Fibroblast of lung (primary cell): ENCODE measurements around the gene SORCS2. TPM values are rescaled to one million over a fixed set of nuclear protein-coding genes. Genes with fewer than 3 reads are reported as not detected.

ENCODE experiments used
- DNase-seq, 2 donors: peaks; one replicate each; pipeline versions ENCODE4 v3.0.0 to v3.0.0-alpha.2; 2010; ENCODE audit warnings: low read depth in 2 of 2
- H2AFZ ChIP-seq: 2 replicates; pipeline ENCODE4 v1.5.1; 2012; ENCODE audit warnings: low read length, control low read depth, inconsistent platforms
- H3K27ac ChIP-seq: 2 replicates; pipeline ENCODE4 v1.5.1; 2011; ENCODE audit warnings: low read length, control low read depth; ENCODE audit not compliant: insufficient read depth
- H3K27me3 ChIP-seq: 2 replicates; pipeline ENCODE4 v1.5.1; 2011; ENCODE audit warnings: mild to moderate bottlenecking, low read length; ENCODE audit not compliant: control insufficient read depth, insufficient read depth
- H3K36me3 ChIP-seq: 2 replicates; pipeline ENCODE4 v1.5.1; 2011; ENCODE audit warnings: low read length; ENCODE audit not compliant: control insufficient read depth, insufficient read depth
- H3K4me1 ChIP-seq: 2 replicates; pipeline ENCODE4 v1.5.1; 2011; ENCODE audit warnings: low read length; ENCODE audit not compliant: control insufficient read depth, insufficient read depth; ENCODE audit errors: extremely low read depth
- H3K4me2 ChIP-seq: 2 replicates; pipeline ENCODE4 v1.5.1; 2011; ENCODE audit warnings: low read length, control low read depth; ENCODE audit not compliant: insufficient read depth; ENCODE audit errors: extremely low read depth
- H3K4me3 ChIP-seq, 4 experiments: fragments of 200-600 bp in 1 of 4; sonication (generic) in 1 of 4; replicated peaks in 1 of 4; 2 replicates each; pipeline ENCODE4 v1.5.1; 2011 to 2016; ENCODE audit warnings: low read length in 4 of 4, low read depth in 3 of 4, mild to moderate bottlenecking in 3 of 4, control low read depth in 2 of 4, inconsistent platforms in 1 of 4, mixed read lengths in 1 of 4; ENCODE audit not compliant: insufficient read depth in 1 of 4; ENCODE audit errors: control extremely low read depth in 1 of 4
- H3K79me2 ChIP-seq: 2 replicates; pipeline ENCODE4 v1.5.1; 2012; ENCODE audit warnings: mild to moderate bottlenecking, low read length, inconsistent platforms; ENCODE audit not compliant: control insufficient read depth, insufficient read depth
- H3K9ac ChIP-seq: 2 replicates; pipeline ENCODE4 v1.5.1; 2011; ENCODE audit warnings: mild to moderate bottlenecking, low read length, control low read depth; ENCODE audit not compliant: insufficient read depth
- H3K9me3 ChIP-seq: 2 replicates; pipeline ENCODE4 v1.5.1; 2012; ENCODE audit warnings: low read depth, low read length; ENCODE audit not compliant: control insufficient read depth, insufficient read depth
- H4K20me1 ChIP-seq: 2 replicates; pipeline ENCODE4 v1.5.1; 2011; ENCODE audit warnings: low read length; ENCODE audit not compliant: control insufficient read depth, insufficient read depth; ENCODE audit errors: extremely low read depth
- EZH2 ChIP-seq: IDR thresholded peaks from 2 replicates; pipeline ENCODE4 v1.5.1; 2012; ENCODE audit warnings: low read length, control low read depth, mild to moderate bottlenecking; ENCODE audit errors: missing control alignments
- polyA plus RNA-seq, 2 donors: library from polyadenylated mRNA; depleted of rRNA in 1 of 2; stranded (reverse) in 1 of 2; unstranded in 1 of 2; fragments of >200 nt; gene quantifications; 2 replicates each; pipeline ENCODE4 v1.2.1, GENCODE V29; 2011 to 2012; ENCODE audit warnings: missing spikeins in 1 of 2
- total RNA-seq: library from RNA; depleted of rRNA; stranded (reverse); fragments of >200 nt; gene quantifications from 2 replicates; pipeline ENCODE4 v1.2.1, GENCODE V29; 2014
- TF ChIP-seq, protein P1 (sequence below), 2 donors: IDR thresholded peaks in 1 of 2; conservative IDR thresholded peaks in 1 of 2; 1 replicate in 1 of 2; 2 replicates in 1 of 2; pipeline ENCODE4 v1.5.1; 2011 to 2012; ENCODE audit warnings: low read length in 2 of 2, control low read depth in 1 of 2, inconsistent platforms in 1 of 2, low read depth in 1 of 2, mild to moderate bottlenecking in 1 of 2

Gene SORCS2
- total and polyA plus RNA-seq, 2 donors (not counting 1 experiment from before 2014, with no cell fraction given): 0.17 to 0.41 TPM

DNA sequence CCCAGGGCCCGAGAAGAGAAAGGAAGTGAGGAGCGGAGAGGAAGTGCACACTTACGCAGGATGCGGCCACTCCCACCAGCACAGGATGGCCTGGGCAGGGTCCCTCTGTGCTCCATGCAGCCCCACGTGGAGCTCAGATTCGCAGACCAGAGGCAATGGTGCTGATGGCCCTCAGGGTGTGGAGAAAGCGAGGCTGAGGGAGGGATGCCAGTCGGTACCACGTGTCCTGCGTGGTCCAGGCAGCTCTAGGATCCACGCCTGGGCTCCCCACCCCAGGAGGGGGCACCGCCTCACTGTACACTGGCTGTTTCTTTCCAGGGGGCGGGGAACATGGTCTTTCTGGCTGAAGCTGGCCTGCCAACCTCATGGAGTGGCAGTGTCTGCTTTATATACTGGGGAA lies 505.5 kb downstream of the SORCS2 start:
- Histone ChIP-seq H3K9me3 (no peaks in the 10 kb centered on the region), H3K4me3 (no peak overlapping the region), H3K9ac (no peak overlapping the region), H3K36me3 (no peaks in the 10 kb centered on the region), H3K4me2 (no peak overlapping the region), H3K79me2 (no peaks in the 10 kb centered on the region), H4K20me1 (no peaks in the 10 kb centered on the region), H3K27ac (no peak overlapping the region), H2AFZ (no peak overlapping the region), H3K27me3 (no peaks in the 10 kb centered on the region), H3K4me1 (no peaks in the 10 kb centered on the region)
- TF ChIP-seq EZH2: no peak
- TF ChIP-seq, protein P1, sequence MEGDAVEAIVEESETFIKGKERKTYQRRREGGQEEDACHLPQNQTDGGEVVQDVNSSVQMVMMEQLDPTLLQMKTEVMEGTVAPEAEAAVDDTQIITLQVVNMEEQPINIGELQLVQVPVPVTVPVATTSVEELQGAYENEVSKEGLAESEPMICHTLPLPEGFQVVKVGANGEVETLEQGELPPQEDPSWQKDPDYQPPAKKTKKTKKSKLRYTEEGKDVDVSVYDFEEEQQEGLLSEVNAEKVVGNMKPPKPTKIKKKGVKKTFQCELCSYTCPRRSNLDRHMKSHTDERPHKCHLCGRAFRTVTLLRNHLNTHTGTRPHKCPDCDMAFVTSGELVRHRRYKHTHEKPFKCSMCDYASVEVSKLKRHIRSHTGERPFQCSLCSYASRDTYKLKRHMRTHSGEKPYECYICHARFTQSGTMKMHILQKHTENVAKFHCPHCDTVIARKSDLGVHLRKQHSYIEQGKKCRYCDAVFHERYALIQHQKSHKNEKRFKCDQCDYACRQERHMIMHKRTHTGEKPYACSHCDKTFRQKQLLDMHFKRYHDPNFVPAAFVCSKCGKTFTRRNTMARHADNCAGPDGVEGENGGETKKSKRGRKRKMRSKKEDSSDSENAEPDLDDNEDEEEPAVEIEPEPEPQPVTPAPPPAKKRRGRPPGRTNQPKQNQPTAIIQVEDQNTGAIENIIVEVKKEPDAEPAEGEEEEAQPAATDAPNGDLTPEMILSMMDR (conservative IDR thresholded peaks at IDR 0.05 in 1 of 2, IDR thresholded peaks at IDR 0.05 in 1 of 2; ENCODE audit: low read depth in 1 of 2, low read length in 2 of 2): no peak
- DNase-seq: no peak

DNA sequence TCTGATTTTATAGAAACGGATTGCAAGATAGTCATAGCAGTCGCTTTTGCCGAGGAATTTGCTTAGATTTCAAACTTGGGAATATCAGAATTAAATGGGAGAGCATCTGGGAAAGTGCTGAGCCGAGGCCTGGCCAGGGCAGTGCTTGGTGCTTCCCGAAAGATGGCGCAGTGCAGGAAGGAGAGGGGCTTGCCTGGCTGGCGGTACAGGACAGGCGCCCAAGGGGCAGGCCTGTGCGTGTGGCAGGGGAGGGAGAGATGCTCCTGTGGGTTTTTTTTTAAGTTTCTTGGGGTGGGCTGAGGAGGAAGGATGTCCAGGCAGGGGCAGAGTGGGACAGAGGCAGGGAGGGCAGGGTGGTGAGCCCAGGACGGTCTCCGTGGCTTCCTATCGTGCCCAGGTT lies 506.2 kb downstream of the SORCS2 start:
- TF ChIP-seq, protein P1 (conservative IDR thresholded peaks at IDR 0.05 in 1 of 2, IDR thresholded peaks at IDR 0.05 in 1 of 2; ENCODE audit: low read depth in 1 of 2, low read length in 2 of 2): peak in 1 of 2 donors; percentile 13
- TF ChIP-seq EZH2: no peak
- no peak overlapping the region for H3K4me3 ChIP-seq
- H3K36me3 ChIP-seq: no peaks in the 10 kb centered on the region
- no peaks in the 10 kb centered on the region for H3K27me3 ChIP-seq
- H3K4me2 ChIP-seq: no peak overlapping the region
- H3K27ac ChIP-seq: no peak overlapping the region
- peak in 1 of 2 donors; percentile 47 for DNase-seq
- no peaks in the 10 kb centered on the region for H3K79me2 ChIP-seq
- H3K4me1 ChIP-seq: no peaks in the 10 kb centered on the region
- H2AFZ ChIP-seq: no peak overlapping the region
- no peaks in the 10 kb centered on the region for H4K20me1 ChIP-seq
- H3K9me3 ChIP-seq: no peaks in the 10 kb centered on the region
- H3K9ac ChIP-seq: no peak overlapping the region

DNA sequence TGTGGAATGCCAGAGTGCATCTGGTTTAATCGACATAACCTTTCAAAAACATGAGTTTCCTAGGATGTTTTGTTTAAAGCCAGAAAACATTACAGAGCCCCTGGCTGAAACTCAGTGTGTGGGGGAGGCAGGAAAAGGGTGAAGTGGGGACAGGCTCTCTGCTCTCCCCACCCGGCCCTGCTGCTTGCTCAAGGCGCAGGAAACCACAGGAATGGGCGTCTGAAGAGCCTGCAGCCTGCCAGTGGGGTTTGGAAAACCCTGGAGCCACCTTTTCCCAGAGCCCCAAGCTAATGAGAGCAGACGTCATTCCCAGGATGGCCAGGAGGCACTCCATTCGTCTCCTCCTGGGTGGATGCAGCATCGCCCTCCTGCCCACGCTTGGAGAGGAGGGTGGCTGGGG lies 506.7 kb downstream of the SORCS2 start:
- Histone ChIP-seq H3K4me1 (no peaks in the 10 kb centered on the region), H3K36me3 (no peaks in the 10 kb centered on the region), H4K20me1 (no peaks in the 10 kb centered on the region), H3K27me3 (no peaks in the 10 kb centered on the region), H3K79me2 (no peaks in the 10 kb centered on the region), H3K27ac (no peak overlapping the region), H3K4me2 (no peak overlapping the region), H3K9ac (no peak overlapping the region), H2AFZ (no peak overlapping the region), H3K9me3 (no peaks in the 10 kb centered on the region), H3K4me3 (no peak overlapping the region)
- no peak for TF ChIP-seq EZH2
- TF ChIP-seq, protein P1 (conservative IDR thresholded peaks at IDR 0.05 in 1 of 2, IDR thresholded peaks at IDR 0.05 in 1 of 2; ENCODE audit: low read depth in 1 of 2, low read length in 2 of 2): no peak
- peak; percentile 50 to 96 for DNase-seq
